ENCODE measurements around the gene WDR88.

Gene WDR88, protein sequence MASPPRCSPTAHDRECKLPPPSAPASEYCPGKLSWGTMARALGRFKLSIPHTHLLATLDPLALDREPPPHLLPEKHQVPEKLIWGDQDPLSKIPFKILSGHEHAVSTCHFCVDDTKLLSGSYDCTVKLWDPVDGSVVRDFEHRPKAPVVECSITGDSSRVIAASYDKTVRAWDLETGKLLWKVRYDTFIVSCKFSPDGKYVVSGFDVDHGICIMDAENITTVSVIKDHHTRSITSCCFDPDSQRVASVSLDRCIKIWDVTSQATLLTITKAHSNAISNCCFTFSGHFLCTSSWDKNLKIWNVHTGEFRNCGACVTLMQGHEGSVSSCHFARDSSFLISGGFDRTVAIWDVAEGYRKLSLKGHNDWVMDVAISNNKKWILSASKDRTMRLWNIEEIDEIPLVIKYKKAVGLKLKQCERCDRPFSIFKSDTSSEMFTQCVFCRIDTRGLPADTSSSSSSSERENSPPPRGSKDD

DNA sequence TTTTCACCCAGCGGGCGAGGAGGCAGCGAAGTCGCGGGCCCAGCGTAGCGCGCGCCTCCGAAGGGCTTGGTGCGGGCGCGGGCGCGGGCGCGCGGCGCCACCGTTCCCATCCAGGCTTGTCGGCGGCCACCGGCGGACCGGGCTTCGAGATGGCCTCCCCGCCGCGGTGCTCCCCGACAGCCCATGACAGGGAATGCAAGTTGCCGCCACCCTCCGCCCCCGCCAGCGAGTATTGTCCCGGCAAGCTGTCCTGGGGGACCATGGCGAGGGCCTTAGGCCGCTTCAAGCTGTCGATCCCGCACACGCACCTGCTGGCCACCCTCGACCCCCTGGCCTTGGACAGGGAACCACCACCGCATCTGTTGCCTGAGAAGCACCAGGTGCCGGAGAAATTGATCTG is at the start of gene WDR88:
Gene WDR88 (plus strand): TSS at position 94 of the 400 bp plus-strand sequence. CDS start 56 bp downstream, at position 150.
- Histone ChIP-seq H3K27ac (ENCODE audit: low read depth, low read length) (no peak within 1 kb of the TSS), H3K36me3 (ENCODE audit: control insufficient read depth, insufficient read depth, low read length) (no peaks in the 10 kb centered on the region), H3K9ac (ENCODE audit: low read length) (no peak within 1 kb of the TSS), H3K27me3 (ENCODE audit: control insufficient read depth, insufficient read depth, low read length) (no peaks in the 10 kb centered on the region), H3K4me1 (ENCODE audit: control insufficient read depth, insufficient read depth, low read length) (no peaks in the 10 kb centered on the region), H3K4me3 (ENCODE audit: low read length) (no peak within 1 kb of the TSS)

DNA sequence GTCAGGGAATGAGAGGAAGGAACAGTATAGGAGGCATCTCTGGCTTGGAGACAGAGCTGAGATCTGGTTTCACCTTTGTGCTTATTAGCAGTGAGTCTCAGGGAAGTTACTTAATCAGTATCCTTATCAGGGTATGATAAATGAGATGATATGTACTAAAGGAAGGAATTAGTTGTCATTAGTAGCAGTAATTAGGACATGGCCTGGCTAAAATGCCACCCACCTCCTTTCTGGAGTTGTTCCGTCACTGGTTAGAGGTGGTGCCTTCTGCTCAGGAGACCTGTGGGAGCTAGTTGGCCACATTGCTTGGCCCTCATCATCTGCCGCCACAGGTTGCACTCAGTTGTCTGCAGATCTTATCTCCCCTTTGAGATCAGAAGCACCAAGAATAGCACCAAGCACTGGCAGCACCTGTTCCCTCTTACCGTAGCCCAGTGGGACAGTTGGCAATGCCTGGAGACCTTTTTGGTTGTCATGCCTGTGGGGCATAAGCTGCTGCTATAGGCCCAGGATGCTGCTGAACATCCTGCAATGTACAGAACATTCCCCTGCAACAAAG is 46.3 kb upstream of the WDR88 start:
- no peak overlapping the region for H3K4me3 ChIP-seq (ENCODE audit: low read length)
- H3K9ac ChIP-seq (ENCODE audit: low read length) = no peak overlapping the region
- H3K27me3 ChIP-seq (ENCODE audit: control insufficient read depth, insufficient read depth, low read length) = no peaks in the 10 kb centered on the region
- no peak overlapping the region for H3K27ac ChIP-seq (ENCODE audit: low read depth, low read length)
- no peaks in the 10 kb centered on the region for H3K36me3 ChIP-seq (ENCODE audit: control insufficient read depth, insufficient read depth, low read length)
- H3K4me1 ChIP-seq (ENCODE audit: control insufficient read depth, insufficient read depth, low read length) = peaks cover 8% of the 10 kb centered on the region

- no peaks in the 10 kb centered on the region for H3K36me3 ChIP-seq (ENCODE audit: control insufficient read depth, insufficient read depth, low read length)
- H3K27me3 ChIP-seq (ENCODE audit: control insufficient read depth, insufficient read depth, low read length) = no peaks in the 10 kb centered on the region
- peaks cover 3% of the 10 kb centered on the region for H3K4me1 ChIP-seq (ENCODE audit: control insufficient read depth, insufficient read depth, low read length)
- H3K27ac ChIP-seq (ENCODE audit: low read depth, low read length) = no peak overlapping the region
- H3K9ac ChIP-seq (ENCODE audit: low read length) = no peak overlapping the region
- no peak overlapping the region for H3K4me3 ChIP-seq (ENCODE audit: low read length)
Measured at GRCh38 chr19:33086955-33087354, 45.0 kb upstream of the WDR88 start.

- Histone ChIP-seq H3K27ac (ENCODE audit: low read depth, low read length) (no peak overlapping the region), H3K9ac (ENCODE audit: low read length) (no peak overlapping the region), H3K4me1 (ENCODE audit: control insufficient read depth, insufficient read depth, low read length) (no peaks in the 10 kb centered on the region), H3K4me3 (ENCODE audit: low read length) (no peak overlapping the region), H3K36me3 (ENCODE audit: control insufficient read depth, insufficient read depth, low read length) (peaks cover 11% of the 10 kb centered on the region), H3K27me3 (ENCODE audit: control insufficient read depth, insufficient read depth, low read length) (no peaks in the 10 kb centered on the region)
Measured at GRCh38 chr19:33089010-33089409, 42.9 kb upstream of the WDR88 start.

- Histone ChIP-seq H3K4me1 (ENCODE audit: control insufficient read depth, insufficient read depth, low read length) (no peaks in the 10 kb centered on the region), H3K36me3 (ENCODE audit: control insufficient read depth, insufficient read depth, low read length) (peaks cover 13% of the 10 kb centered on the region), H3K27ac (ENCODE audit: low read depth, low read length) (no peak overlapping the region), H3K27me3 (ENCODE audit: control insufficient read depth, insufficient read depth, low read length) (no peaks in the 10 kb centered on the region), H3K9ac (ENCODE audit: low read length) (no peak overlapping the region), H3K4me3 (ENCODE audit: low read length) (no peak overlapping the region)
Measured at GRCh38 chr19:33090179-33090578, 41.7 kb upstream of the WDR88 start.

GRCh38 chr19:33093420-33094210 is 38.3 kb upstream of the WDR88 start:
- Histone ChIP-seq H3K4me1 (ENCODE audit: control insufficient read depth, insufficient read depth, low read length) (no peaks in the 10 kb centered on the region), H3K4me3 (ENCODE audit: low read length) (no peak overlapping the region), H3K27ac (ENCODE audit: low read depth, low read length) (no peak overlapping the region), H3K36me3 (ENCODE audit: control insufficient read depth, insufficient read depth, low read length) (peaks cover 33% of the 10 kb centered on the region), H3K9ac (ENCODE audit: low read length) (no peak overlapping the region), H3K27me3 (ENCODE audit: control insufficient read depth, insufficient read depth, low read length) (no peaks in the 10 kb centered on the region)

- Histone ChIP-seq H3K4me3 (ENCODE audit: low read length) (no peak overlapping the region), H3K9ac (ENCODE audit: low read length) (no peak overlapping the region), H3K27ac (ENCODE audit: low read depth, low read length) (no peak overlapping the region), H3K27me3 (ENCODE audit: control insufficient read depth, insufficient read depth, low read length) (no peaks in the 10 kb centered on the region), H3K36me3 (ENCODE audit: control insufficient read depth, insufficient read depth, low read length) (peaks cover 37% of the 10 kb centered on the region), H3K4me1 (ENCODE audit: control insufficient read depth, insufficient read depth, low read length) (no peaks in the 10 kb centered on the region)
Measured at GRCh38 chr19:33094436-33095067, 37.4 kb upstream of the WDR88 start.

- Histone ChIP-seq H3K27me3 (ENCODE audit: control insufficient read depth, insufficient read depth, low read length) (no peaks in the 10 kb centered on the region), H3K4me1 (ENCODE audit: control insufficient read depth, insufficient read depth, low read length) (no peaks in the 10 kb centered on the region), H3K9ac (ENCODE audit: low read length) (no peak overlapping the region), H3K27ac (ENCODE audit: low read depth, low read length) (no peak overlapping the region), H3K36me3 (ENCODE audit: control insufficient read depth, insufficient read depth, low read length) (peaks cover 43% of the 10 kb centered on the region), H3K4me3 (ENCODE audit: low read length) (no peak overlapping the region)
Measured at GRCh38 chr19:33096005-33096404, 35.9 kb upstream of the WDR88 start.

DNA sequence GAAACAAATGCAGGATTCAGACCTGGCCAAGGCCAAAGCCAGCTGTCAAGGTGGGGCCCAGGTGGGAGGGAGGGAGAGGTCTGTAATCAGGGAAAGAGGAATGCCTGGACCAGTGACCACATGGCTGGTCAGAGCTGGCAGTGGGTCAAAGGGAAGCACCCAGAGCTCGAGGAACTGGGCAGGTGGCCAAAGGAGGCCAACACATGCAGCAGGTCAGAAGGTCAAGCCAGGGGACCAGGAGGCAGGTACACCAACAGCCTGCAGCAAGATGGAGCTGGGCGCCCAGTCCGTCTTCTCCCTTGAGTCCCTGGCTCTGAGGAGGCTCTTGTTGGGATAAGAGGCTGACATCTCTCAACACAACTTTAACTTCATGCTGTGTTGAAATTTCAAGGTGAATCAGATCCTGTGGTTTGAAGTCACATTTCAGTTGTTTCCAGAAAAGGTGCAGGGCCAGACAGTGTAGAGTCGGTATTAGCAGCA is 33.8 kb upstream of the WDR88 start:
- Histone ChIP-seq H3K36me3 (ENCODE audit: control insufficient read depth, insufficient read depth, low read length) (peaks cover 45% of the 10 kb centered on the region), H3K27me3 (ENCODE audit: control insufficient read depth, insufficient read depth, low read length) (no peaks in the 10 kb centered on the region), H3K4me3 (ENCODE audit: low read length) (no peak overlapping the region), H3K27ac (ENCODE audit: low read depth, low read length) (no peak overlapping the region), H3K9ac (ENCODE audit: low read length) (no peak overlapping the region), H3K4me1 (ENCODE audit: control insufficient read depth, insufficient read depth, low read length) (no peaks in the 10 kb centered on the region)

GRCh38 chr19:33100894-33101644 is 30.8 kb upstream of the WDR88 start:
- Histone ChIP-seq H3K27ac (ENCODE audit: low read depth, low read length) (no peak overlapping the region), H3K4me1 (ENCODE audit: control insufficient read depth, insufficient read depth, low read length) (no peaks in the 10 kb centered on the region), H3K36me3 (ENCODE audit: control insufficient read depth, insufficient read depth, low read length) (peaks cover 40% of the 10 kb centered on the region), H3K4me3 (ENCODE audit: low read length) (no peak overlapping the region), H3K9ac (ENCODE audit: low read length) (no peak overlapping the region), H3K27me3 (ENCODE audit: control insufficient read depth, insufficient read depth, low read length) (no peaks in the 10 kb centered on the region)

DNA sequence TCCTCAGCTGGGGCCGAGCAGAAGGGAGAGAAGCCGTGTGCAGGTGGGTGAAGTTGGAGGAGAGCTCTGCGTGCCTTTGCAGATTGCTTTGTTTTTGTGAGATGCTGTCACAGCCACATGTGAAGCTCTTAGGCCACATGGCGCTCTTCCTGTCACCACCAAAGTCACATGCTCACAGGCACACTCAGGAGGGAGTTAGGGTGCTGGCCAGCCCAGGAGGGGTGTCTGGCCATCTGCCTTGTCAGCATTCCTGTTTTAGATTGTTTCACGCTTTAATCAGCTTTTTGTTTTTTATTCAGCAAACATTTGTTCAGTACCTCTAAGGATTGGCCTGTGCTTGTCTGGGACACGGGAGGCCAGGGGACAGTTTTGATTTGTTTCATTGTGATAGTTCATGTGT is 29.0 kb upstream of the WDR88 start:
- H3K4me3 ChIP-seq (ENCODE audit: low read length) = no peak overlapping the region
- H3K27ac ChIP-seq (ENCODE audit: low read depth, low read length) = no peak overlapping the region
- no peak overlapping the region for H3K9ac ChIP-seq (ENCODE audit: low read length)
- no peaks in the 10 kb centered on the region for H3K27me3 ChIP-seq (ENCODE audit: control insufficient read depth, insufficient read depth, low read length)
- peaks cover 41% of the 10 kb centered on the region for H3K36me3 ChIP-seq (ENCODE audit: control insufficient read depth, insufficient read depth, low read length)
- H3K4me1 ChIP-seq (ENCODE audit: control insufficient read depth, insufficient read depth, low read length) = no peaks in the 10 kb centered on the region

Data from rectal smooth muscle tissue (tissue), 1 donor.